HG02852 (cell line): ENCODE results near the gene U2AF2.
"Not testable (repeated sequence)": the region's sequence is repeated elsewhere in the genome, so short reads cannot be mapped to it uniquely, and the experiment has no call there.

Experiments
- ATAC-seq: cut with Tn5 transposase; IDR thresholded peaks from one replicate; pipeline ENCODE4 v1.9.1; 2021; ENCODE audit warnings: mild to moderate bottlenecking, moderate library complexity; ENCODE audit not compliant: unreplicated experiment

The U2AF2 gene

DNA sequence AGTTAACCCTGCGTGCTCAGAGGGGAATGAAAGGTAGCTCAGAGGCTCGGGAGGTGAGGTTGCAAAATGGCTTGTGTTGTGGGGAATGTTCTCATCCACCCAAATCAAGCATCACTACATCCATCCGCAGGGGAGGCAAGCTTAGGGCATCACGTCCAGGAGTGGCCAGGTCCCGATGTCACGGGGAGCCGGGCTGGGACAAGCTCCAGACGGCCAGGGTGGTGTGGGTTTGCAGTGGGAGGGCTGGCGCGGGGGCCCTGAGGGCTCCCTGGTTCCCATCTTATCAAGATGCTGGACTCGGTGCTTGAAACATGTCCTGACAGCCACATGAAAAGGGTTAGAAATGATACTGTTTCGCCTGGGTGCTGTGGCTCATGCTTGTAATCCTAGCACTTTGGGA, 46.0 kb downstream of the U2AF2 start:
- ATAC-seq: no peak

DNA sequence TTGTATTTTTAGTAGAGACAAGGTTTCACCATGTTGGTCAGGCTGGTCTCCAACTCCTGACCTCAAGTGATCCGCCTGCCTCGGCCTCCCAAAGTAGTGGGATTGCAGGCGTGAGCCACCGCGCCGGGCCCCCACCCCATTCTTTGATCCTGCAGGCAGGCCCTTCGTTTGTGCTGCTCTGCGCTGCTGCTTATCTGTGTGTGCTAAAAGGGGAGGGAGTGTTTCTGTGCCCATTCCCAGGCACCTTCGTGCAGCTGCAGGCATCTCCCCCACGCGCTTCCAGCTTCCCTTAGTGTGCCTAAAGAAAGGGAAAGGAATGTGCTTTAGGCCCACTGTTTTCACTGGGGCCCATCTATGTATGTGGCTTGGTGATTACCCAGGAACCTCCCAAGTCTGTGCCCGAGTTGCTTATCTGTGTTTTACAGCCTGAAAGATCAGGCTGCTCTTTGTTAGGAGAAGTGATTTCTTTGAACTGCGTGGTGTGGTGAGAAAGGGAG, 47.3 kb downstream of the U2AF2 start:
- ATAC-seq: no peak

- no peak for ATAC-seq
These were observed 49.0 kb downstream of the U2AF2 start for GRCh38 chr19:55703790-55704215.

DNA sequence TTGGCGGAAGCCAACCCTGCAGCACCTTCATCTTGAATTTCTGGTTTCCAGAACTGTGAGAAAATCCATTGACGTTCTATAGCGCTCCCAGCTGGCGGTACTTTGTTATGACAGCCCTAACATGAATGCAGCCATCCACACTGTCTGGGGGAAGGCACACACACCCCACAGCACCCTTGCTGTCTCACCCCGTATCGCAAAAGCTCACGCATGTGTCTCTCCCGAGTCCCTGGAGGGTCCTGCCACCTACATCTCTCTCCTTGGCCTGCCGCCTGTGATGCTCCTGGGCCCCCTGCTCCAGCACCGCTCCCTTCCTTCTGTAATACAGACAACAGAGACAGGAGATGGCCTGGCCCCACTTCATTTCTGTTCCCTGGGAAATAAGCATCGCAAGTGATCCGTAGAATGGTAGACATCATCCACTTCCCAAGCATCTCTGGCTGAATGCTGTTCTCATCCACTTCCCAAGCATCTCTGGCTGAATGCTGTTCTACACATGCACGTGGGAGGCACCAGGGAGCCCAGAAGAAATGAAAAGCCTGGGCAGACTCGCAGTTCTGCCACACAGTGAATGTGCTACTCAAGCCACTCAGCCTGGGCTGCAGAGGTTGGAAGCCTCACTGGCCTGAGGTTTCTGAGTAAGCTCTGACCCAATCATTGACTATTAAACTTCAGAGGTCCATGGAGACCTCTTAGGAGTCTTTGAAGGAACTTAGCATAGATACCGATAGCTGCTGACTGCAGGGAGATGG, 49.8 kb downstream of the U2AF2 start:
- no peak for ATAC-seq

DNA sequence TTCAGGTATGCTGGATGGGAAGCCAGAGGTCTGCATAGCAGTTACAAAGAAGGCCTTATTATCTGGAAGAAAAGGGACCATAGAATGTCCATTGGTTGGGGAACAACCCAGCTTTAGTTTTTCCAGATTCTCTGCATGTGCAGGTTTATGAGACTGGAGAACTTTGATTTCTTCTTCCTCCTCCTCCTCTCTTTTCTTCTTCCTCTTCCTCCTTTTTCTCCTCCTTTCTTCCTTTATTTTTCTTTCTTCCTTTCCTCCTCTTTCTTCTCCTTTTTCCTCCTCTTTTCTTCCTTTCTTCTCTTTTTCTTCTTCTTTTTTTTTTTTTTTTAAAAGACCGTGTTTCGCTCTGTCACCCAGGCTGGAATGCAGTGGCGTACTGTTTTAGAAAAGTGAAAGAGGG, 51.1 kb downstream of the U2AF2 start:
- no peak for ATAC-seq

DNA sequence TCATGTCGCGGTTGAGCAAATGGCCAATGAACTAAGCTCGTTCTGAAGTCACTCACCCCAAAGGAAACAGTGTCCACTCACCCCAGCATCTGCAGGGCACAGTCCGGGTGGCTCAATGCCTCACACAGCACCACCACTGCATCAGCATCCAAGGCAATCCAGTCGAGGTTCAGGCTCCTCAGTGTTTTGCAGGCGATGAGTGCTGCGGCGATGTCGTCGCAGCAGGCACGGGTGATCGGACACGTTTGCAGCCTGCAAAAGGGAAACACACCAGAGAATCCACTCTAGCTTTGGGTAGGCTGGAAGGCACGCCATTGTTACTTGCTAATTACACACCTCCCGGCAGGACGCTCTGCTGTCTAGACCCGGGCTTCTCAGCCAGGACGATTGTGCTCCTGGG, 56.9 kb downstream of the U2AF2 start:
- no peak for ATAC-seq

DNA sequence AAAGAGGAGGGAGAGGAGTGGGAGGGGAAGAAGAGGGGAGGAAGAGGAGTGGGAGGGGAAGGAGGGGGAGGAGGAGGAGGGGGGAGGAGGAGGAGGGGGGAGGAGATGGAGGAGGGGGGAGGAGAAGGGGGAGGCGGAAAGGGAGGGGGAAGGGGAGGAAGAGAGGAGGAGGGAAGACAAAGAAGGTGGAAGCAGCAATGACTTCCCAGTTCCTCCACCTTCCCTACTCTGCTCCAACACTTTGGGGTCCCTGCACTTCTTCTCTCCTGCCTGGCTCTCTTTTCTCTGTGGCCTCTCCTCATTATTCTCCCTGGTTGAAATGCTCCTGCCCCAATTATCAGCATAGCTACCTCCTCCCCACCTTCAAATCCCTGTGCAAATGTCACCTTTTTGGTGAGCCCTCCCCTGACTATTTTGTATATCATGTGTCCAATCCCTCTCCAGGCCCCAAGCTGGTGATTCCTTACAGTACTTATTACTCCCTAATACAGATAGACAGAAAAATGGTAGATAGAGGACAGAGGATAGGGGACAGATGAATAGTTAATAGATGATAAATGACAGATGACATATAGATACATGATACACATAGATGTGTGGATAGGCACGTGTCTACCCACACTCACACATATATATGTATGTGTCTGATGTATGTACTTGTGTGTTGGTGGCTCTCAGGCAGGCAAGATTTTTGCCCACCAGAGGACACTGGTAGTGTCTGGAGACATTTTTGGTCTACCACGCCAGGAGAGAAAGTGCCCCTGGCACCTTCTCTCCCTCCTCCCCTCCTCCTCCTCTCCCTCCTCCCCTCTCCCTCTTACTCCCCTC, 58.2 kb downstream of the U2AF2 start:
- no peak for ATAC-seq

DNA sequence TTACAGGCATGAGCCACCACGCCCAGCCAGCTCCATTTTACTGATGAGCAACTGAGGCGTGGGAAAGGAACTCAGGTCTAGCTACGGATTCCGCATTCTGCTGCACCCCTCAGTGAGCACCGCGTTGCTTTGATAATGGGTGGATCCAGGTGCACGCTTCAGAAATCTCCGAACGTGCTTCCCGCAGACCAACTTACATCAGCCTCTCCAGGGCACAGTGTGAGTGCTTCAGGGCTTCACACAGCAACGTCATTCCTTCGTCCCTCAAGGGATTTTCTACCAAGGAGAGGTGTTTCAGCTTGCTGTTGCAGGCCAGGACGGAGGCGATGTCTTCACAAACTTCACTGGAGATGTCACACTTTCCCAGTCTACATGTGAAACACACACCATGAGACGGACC, 61.7 kb downstream of the U2AF2 start:
- no peak for ATAC-seq

GRCh38 chr19:55717251-55717650, 62.4 kb downstream of the U2AF2 start:
- ATAC-seq: no peak

DNA sequence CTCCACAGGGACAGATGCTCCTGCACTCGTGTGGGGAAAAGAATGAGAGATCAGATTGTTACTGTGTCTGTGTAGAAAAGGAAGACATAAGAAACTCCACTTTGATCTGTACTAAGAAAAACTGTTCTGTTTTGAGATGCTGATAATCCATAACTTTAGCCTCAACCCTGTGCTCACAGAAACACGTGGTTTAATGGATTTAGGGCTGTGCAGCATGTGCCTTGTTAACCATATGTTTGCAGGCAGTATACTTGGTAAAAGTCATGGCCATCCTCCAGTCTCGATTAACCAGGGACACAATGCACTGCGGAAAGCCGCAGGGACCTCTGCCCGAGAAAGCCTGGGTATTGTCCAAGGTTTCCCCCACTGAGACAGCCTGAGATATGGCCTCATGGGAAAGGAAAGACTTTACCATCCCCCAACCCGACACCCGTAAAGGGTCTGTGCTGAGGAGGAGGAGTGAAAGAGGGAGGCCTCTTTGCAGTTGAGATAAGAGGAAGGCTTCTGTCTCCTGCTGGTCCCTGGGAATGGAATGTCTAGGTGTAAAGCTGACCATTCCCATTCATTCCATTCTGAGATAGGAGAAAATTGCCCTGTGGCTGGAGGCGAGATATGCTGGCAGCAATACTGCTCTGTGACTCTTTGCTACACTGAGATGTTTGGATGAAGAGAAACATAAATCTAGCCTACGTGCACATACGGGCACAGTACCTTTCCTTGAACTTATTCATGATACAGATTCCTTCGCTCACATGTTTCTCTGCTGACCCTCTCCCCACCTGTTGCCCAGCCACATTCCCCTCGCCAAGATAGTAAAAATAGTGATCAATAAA, 63.3 kb downstream of the U2AF2 start:
- ATAC-seq: not testable (repeated sequence)

- ATAC-seq: no peak
These were observed 65.4 kb downstream of the U2AF2 start for GRCh38 chr19:55720214-55720746.

GRCh38 chr19:55720801-55721200, 66.0 kb downstream of the U2AF2 start:
- ATAC-seq: no peak

GRCh38 chr19:55723491-55723890, 68.7 kb downstream of the U2AF2 start:
- ATAC-seq: no peak
